Measurements from ENCODE around the gene NEURL3.
"Not testable (repeated sequence)": the region's sequence is repeated elsewhere in the genome, so short reads cannot be mapped to it uniquely, and the experiment has no call there.

NEURL3 gene, protein sequence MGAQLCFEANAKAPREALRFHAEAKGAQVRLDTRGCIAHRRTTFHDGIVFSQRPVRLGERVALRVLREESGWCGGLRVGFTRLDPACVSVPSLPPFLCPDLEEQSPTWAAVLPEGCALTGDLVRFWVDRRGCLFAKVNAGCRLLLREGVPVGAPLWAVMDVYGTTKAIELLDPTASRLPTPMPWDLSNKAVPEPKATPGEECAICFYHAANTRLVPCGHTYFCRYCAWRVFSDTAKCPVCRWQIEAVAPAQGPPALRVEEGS

DNA sequence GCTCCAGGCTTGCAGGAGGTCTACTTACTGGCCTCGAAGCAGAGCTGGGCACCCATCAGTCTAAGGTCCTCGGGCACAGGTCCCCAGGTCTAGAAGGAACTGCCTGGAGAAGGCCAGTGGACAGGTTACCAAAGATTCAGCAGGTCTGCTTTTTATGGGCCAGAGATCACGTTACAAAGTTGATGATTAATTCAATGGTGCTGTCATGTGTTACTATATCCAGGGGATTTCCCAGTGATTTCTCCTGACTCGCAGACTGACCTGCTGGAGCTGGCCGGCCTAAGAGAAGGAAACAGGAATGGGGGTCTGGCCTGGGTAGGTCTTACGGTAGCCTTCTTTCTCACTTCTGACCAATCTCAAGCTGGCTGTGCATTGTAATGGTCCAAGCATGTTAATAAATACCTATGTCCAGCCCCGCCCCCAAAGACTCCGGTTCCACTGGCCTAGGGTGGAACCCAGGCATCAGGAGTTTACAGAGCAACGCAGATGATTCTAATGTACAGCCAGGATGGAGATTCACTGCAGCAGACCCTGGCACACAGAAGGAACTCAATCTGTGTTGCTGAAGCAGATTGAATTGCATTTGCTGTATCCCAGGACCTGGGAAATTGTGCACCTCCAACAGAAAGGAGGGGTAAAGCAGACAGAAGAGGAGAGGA, at the start of gene NEURL3:
Gene NEURL3, minus strand, starts transcription at position 127 of the 659 bp plus-strand sequence. Its CDS starts 71 bp downstream, at position 56.
- no peak for DNase-seq

DNA sequence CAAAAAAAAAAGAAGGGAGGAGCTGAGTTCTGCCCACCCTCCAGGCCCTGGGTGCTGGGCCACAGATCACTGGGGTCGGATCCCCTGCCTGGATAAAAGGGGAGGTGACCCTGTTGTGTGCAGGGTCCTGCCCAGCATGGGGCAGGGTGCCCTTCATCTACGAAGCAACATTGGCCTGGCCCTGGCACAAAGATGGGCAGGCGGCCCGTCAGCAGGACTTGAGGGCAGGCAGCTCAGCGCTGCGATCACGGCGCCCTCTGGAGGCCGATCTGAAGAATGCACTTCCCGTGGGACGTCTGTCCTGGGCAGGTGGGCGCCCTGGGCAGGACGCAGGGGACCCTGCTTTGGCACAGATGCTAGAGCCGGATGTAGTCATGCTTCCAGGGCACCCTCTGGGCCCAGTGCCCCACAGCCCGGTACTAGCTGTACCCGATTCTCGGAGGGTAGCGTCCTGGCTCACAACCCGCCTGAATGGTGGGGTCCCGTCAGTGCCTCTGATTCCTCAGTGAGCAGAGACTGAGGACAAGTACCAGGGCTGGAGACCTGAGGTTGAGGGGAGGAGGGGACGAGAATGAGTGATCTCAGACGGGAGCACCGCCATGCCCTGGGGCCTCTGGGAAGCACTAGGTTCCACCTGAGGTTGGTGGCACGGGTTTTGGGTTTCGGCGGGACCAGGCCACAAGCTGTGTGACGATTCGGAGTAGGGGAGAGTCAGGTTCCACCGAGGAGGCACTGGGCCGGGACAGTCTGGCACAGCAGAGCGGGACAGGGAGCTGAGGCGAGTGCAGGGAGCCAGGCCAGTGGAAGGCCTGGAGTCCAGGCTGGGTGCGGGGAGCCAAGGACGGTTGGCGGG, 49.4 kb upstream of the NEURL3 start:
- DNase-seq: peak; percentile 36

DNA sequence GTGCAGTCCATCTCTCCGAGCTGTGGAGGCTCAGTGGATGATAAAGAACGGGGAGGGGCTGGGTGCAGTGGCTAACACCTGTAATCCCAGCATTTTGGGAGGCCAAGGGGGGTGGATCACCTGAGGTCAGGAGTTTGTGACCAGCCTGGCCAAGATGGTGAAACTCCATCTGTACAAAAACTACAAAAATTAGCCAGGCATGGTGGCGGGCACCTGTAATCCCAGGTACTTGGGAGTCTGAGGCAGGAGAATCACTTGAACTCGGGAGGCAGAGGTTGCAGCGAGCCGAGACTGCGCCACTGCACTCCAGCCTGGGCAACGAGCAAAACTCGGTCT, 48.8 kb upstream of the NEURL3 start:
- not testable (repeated sequence) for DNase-seq

DNA sequence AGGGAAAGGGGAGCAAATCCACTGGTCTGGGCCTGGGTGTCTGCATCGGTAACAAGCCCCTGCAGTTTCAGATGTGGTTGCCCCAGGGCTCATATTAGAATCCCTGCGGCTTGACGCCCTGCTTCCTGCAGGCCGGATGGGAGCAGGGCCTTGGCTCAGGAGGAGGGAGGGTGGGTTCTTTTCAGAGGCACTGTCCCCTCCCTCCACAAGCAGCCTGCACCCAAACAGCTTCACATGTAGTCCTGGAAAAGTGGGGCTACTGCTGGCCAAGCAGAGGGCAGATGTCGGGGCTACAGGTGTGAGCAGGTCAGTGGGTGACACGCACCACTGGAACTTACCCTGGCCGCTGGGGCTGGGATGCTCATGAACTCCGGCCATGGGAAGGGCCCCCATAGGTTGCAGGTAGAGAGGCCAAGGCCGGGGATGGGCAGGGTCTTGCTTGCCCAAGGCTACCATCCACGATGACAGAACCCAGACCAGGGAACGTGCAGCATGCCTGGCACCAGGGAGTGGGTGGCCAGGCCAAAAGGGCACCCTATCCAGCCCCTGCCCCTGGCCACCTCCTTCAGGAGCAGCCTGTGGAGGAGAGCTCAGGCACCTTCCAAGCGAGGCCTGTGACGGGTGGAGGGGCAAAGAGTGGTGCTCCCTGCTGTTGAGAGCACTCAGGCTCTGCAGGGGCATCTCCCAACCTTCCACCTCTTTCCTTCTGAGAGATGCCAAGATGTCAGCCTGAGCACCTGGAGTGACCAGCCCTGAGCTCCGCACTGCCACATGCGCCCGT, 48.2 kb upstream of the NEURL3 start:
- DNase-seq: no peak

DNA sequence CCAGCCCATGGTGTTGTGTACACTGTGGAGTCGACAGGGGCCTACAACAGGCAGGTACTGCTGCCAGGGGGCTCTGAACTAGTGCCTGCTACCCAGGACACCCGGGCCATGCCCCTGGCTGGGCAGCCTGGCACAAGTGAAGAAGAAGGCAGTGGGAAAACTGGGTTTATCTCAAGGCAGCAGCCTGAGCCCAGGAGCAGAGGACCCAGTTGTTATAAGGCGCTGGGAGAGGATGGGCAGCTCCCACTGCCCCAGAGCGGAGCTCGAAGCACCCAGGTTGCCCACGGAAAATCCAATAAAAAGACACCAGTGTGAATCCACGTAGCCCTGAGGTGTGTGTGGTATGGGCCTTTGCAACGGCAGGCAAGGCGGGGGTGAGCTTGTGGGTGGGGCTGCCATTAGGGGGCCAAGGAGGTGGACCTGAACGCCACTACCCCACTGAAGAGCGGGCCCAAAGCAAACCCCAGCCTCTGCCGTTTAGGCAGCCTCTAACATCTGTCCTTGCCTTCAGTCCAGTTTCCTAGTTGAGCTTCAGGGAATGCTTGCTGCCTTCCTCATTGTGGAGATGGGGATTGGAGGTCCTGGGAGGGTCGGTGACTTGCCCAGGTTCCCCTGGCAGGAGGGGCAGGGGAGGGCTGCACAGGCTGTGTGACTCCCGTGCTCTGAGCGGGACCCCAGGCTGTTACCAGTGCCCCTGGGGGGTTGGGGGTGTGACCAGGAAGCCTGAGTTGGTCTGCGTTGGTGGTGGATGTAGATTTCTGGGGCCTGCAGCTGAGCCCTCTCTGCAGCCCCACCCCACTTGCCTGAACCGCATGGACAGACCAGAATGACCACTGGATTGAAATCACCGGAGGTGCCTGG, 47.4 kb upstream of the NEURL3 start:
- no peak for DNase-seq

DNA sequence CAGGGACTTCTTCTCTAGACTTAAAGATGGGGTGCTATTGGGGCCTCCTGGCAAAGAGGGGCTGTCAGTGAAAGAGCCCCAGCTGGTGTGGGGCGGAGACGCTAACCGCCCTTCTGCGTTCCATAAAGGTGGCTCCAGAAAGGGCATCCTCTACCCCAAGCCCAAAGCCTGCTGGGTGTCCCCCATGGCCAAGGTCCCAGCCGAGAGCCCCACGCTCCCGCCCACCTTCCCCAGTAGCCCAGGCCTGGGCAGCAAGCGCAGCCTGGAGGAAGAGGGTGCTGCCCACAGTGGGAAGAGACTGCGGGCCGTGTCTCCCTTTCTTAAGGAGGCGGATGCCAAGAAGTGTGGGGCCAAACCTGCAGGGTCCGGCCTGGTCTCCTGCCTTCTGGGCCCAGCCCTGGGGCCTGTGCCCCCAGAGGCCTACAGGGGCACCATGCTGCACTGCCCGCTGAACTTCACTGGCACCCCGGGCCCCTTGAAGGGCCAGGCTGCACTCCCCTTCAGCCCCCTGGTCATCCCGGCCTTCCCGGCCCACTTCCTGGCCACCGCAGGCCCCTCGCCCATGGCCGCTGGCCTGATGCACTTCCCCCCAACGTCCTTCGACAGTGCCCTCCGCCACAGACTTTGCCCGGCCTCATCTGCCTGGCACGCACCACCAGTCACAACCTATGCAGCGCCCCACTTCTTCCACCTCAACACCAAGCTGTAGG, 46.6 kb upstream of the NEURL3 start:
- no peak for DNase-seq

DNA sequence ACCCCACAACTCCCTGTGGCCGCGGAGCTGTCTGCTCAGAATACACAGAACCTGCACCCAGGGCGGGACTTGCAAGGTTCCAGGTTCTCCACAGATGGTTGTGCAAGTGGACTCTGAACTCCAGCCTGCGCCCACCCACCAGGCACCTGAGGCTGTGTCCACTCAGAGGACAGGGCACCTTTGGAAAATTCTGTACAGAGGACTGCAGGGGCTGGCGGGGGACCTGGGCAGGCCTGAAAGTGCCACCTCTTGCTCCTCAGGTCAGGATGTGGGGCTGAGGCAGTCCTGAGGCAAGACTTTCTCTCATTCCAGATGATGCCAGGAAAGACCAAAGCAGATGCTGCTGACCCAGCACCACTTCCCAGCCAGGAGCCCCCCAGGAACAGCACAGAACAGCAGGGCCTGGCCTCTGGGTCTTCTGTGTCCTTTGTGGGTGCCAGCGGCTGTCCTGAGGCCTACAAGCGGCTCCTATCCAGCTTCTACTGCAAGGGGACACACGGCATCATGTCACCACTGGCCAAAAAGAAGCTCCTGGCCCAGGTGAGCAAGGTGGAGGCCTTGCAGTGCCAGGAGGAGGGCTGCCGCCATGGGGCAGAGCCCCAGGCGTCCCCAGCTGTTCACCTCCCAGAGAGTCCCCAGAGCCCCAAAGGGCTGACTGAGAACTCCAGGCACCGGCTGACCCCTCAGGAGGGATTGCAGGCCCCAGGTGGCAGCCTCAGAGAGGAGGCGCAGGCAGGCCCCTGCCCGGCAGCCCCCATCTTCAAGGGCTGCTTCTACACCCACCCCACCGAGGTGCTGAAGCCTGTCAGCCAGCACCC, 45.8 kb upstream of the NEURL3 start:
- no peak for DNase-seq

DNA sequence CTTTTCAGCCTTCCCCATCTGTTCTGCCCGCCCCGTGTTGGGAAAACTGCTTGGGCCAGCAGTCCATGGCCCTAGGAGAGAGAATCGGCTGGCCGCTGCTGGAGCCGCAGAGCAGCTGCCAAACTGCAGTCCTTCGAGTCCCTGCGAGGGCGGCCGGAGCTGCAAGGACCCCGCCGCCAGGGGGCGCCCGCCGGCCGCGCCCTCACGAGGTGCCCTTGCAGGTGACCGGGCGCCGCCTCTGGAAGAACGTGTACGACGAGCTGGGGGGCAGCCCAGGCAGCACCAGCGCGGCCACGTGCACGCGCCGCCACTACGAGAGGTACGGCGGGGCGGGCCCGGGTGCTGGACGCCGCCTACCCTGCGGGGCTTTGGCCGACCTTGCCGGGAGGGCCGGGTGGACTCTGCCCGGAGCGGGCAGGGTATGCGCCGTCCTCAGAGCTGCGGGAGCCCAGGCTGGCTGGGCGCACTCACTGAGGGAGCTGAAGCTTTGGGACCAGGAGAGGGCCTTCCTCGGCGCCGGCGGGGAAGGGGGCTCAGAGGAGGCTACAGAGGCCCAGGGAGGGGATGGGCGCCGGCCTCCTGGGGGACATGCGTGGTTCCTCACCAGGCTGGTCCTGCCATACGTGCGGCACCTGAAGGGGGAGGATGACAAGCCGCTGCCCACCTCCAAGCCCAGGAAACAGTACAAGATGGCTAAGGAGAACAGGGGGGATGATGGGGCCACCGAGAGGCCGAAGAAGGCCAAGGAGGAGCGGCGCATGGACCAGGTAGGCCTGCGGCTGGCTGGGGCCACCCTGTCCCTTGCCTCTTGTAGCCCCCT, 45.0 kb upstream of the NEURL3 start:
- DNase-seq: no peak

DNA sequence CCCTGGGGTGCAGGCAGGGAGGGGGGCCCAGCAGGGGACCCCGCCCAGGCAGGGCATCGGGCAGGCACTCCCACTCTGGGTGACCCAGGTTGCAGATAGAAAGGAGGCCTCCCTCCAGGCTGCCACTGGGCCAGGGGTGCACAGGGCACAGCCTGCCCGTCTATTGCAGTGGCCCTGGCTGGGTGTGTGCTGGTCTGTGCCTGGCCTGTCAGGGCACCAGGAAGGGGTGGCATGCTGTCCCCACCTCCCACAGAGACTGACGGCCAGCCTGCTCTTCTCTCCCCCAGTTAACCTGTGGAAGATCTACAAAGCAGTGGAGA, 44.3 kb upstream of the NEURL3 start:
- no peak for DNase-seq

DNA sequence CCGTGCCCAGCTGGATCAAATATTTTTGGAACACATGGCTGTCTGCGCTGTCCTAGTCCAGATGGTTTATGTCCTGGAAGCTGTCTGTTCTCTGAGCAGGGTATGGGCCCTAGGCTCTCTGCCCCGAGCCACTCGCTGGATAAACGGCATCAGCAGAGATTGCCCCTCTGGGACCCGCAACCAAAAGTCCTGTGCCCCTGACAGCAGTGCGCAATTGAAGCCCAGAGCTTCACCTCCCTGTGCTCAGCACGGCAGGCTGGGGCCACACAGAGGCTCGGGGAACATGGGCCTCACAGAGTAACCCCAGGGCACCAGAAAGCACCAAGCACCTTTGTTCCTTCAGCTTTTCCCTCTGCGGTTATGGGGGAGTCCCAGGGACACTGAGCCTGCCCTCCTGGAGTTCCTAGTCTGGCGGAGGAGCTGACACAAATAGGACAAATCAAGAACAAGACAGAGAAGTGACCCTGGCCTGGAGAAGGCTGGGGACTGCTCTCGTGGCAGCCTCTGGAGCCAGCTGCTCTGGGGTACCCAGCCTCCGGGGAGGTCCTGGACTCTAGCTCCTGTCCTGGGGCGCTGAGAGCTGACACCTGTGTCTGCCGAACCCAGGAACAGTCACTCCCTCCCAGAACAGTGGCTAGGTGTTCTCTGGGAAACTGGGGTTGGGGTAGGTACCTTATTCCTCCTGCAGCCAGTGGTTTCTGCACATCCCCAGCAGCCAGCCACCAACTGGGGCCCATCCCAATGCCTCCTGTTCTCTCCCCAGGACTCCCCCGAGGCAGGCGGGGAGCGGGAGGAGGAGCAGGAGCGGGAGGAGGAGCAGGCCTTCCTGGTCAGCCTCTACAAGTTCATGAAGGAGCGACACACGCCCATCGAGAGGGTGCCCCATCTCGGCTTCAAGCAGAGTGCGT, 43.7 kb upstream of the NEURL3 start:
- DNase-seq: no peak

DNA sequence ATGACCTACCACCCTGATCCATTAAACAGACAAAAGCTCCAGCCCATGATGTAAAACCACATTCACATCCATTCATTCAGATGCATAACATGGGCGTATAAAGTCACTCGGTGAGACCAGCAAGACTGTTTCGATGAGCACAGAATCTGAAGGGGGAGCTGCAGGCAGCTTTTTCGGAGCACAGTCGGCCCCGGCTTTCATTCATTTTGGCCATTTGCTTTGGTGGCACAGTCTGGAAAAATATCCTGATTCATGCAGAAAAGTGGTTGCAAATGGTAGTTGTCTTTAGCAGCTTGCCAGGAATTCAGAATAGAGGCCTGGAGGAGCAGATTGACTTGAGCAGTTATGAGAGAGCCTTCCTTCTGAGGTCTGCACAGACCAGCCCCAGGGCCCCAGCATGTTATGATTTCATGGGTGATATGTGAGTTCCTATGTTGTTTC, 42.6 kb upstream of the NEURL3 start:
- no peak for DNase-seq

DNA sequence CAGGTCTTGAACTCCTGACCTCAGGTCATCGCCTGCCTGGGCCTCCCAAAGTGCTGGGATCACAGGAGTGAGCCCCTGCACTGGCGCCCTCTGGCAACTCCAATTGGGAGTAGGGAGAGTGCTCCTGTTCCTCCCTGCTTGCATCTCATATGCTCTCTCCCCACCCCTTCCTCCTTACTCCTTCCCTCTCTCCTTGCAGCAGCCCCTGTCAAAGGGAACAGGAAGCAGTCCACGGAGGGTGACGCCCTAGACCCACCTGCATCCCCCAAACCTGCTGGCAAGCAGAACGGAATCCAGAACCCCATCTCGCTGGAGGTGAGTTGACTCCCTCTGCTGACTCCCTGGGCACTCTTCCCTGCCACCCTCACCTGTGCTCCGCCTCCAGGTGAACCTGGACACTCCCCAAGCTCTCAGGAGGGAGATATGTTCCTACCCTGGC, 42.1 kb upstream of the NEURL3 start:
- no peak for DNase-seq

DNA sequence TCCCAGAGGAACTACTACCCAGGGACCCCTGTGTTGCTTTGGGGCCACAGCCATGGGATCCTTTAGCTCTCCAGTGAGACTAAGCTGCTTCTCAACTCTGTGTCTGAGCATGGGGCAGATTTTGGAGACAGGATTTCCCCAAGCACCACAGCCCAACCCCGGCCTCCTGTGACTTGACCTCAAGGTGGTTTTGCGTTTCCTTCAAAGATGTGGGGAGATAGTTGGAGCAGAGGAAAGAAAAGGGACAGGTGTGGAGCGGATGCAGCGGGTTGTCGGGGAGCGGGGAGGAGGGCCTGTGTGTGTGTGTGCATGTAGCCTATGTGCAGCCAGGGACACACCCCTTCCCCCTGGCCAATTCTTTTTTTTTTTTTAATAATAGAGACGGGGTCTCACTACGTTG, 41.6 kb upstream of the NEURL3 start:
- DNase-seq: no peak

DNA sequence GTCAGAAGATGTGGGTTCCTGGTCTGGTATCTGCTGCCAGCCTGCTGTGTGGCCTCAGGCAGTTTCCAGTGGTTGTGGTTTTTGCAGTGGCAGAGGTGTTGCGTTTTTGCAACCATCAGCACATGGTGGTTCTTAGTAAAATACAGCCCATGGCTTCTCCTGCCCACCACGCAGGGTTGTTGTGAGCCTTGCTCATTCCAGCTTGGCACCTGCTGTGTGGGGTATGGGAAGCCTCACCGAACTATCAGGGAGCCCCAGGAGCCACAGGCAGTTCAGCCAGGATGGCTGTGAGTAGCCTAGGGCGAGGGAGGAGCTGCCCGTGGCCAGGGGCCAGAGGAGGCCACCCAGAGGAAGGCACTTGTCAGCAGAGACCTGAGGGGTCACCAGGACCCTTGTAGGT, 41.2 kb upstream of the NEURL3 start:
- no peak for DNase-seq

DNA sequence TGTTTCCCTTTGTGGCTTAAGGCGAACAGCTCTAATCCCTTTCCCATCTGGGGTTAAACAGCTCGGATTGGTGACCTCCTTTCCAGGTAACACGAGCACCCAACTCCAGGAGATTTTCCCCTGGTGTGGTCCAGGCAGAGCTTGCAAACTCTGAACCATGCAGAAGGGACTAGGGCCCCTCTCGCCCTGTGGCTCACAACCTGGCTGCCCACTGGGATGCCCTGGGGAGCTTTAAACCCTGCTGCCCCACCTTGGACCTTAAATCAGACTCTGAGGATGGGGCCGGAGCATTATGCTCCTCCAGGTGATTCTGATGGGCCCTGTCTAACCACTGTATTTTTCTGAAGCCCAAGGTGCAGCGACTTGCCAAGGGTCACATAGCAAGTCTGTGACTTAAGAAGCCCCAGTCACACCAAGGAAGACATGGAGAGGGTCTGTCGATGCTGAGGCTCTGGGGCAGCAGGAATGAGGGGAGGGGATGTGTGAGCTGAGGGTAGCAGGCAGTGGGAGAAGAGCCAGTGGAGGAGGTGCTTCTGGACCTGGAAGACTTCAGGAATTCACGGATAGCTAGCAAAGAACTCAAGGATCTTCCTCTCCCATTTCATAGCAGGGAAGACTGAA, 37.3 kb upstream of the NEURL3 start:
- no peak for DNase-seq

DNA sequence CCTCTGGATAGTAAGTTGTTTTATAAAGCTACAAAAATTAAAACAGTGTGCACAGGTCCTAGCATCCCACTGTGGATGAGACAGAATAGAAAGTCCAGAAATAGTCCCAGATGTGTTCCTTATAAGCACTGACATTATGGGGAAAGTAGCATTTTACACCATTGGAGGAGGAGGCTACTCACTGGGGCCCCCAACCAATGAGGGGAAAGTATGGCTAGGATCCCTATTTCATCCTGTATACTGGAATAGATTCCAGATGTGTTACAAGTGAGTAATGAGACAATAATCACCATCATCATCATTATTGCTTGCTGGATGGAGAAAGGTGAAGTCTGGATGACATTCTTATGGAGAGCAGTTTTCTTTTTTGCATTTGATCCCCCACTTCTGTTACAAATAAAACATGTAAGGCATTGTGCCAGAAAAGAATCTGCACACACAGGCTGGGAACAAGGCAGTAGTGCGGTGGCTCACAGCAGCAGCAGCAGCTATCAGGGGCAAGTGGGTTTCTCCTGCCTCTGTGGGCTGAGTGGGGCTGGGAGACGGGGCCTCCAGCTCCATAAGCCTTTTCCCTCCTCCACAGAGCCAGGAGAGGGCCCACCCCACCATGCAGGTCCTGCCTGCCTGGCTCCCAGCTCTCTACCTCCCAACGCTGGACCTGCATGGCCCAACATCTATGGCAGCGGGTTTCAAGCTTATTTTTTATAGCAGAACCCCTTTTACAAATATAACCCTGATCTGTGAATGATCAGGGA, 36.4 kb upstream of the NEURL3 start:
- DNase-seq: no peak

DNA sequence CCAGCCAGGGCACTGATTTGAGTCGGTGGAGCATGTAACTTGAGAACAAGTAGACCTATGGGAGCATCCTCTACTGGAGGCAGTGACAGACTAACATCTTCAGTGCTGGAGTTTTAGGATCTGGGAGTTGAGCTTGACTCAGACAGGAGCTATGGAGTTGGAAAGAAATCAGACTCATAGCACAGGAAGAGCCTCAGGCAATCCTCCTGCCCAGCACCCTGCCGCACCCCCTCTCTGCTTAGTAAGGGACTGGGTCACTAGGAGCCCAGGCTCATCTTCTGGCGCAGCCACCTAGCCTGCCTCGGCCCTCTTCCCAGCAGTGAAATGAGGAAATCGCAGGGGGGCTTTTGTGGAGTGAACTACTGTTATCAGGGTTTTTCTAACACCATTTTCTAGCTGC, 35.0 kb upstream of the NEURL3 start:
- DNase-seq: no peak
